ENCODE measurements around the gene MRPL22. TPM values are rescaled to one million over a fixed set of nuclear protein-coding genes. Genes with fewer than 3 reads are reported as not detected.

Gene MRPL22
- polyA plus RNA-seq, 1 donor (not counting 4 experiments of a cell fraction or from before 2014, with no cell fraction given): 76.9 TPM

- Histone ChIP-seq H3K79me2 (ENCODE audit: control insufficient read depth, insufficient read depth, low read length) (no peaks in the 10 kb centered on the region), H3K4me3 (ENCODE audit: control insufficient read depth in 2 of 3, extremely low read depth in 1 of 3, insufficient read depth in 2 of 3, low read depth in 1 of 3, low read length in 3 of 3) (no peak overlapping the region), H3K27me3 (ENCODE audit: control insufficient read depth, extremely low read depth, insufficient read depth, low read length) (no peaks in the 10 kb centered on the region), H3K4me1 (ENCODE audit: control insufficient read depth, extremely low read depth, insufficient read depth, low read length) (no peaks in the 10 kb centered on the region), H3K9ac (ENCODE audit: control insufficient read depth, extremely low read depth, insufficient read depth, low read length) (no peak overlapping the region), H3K27ac (ENCODE audit: control insufficient read depth, insufficient read depth, low read length) (no peak overlapping the region), H3K4me2 (ENCODE audit: control insufficient read depth, extremely low read depth, insufficient read depth, low read depth, low read length) (no peak overlapping the region), H3K9me3 (ENCODE audit: control insufficient read depth, low read depth, low read length) (no peaks in the 10 kb centered on the region), H2AFZ (ENCODE audit: control insufficient read depth, low read length) (no peak overlapping the region), H3K36me3 (ENCODE audit: control insufficient read depth in 2 of 2, extremely low read depth in 1 of 2, insufficient read depth in 2 of 2, low read length in 2 of 2) (peaks cover 27 to 33% of the 10 kb centered on the region in 2 experiments), H4K20me1 (ENCODE audit: control insufficient read depth, extremely low read depth, insufficient read depth, low read length) (no peaks in the 10 kb centered on the region), H3K9me1 (ENCODE audit: control insufficient read depth, extremely low read depth, insufficient read depth, low read length) (no peaks in the 10 kb centered on the region)
- FAIRE-seq (no peak), DNase-seq (ENCODE audit: low read depth, low spot score) (no peak)
- dilution Hi-C loops (cut with MboI; ENCODE audit: extremely low pct_ligation_motif_present, low sequenced_read_pairs): no loop called here
- TF ChIP-seq CTCF (optimal IDR thresholded peaks at IDR 0.05 in 1 of 3, IDR thresholded peaks at IDR 0.05 in 1 of 3, conservative IDR thresholded peaks at IDR 0.05 in 1 of 3; ENCODE audit: extremely low read depth in 1 of 3, insufficient read depth in 2 of 3, low read length in 3 of 3): no peak
- TF ChIP-seq EZH2 (IDR thresholded peaks at IDR 0.05; ENCODE audit: low read length): no peak
These were observed 44.2 kb upstream of the MRPL22 start for GRCh38 chr5:154896562-154897165.

GRCh38 chr5:154898210-154898609, 42.7 kb upstream of the MRPL22 start:
- no peaks in the 10 kb centered on the region for H3K9me1 ChIP-seq (ENCODE audit: control insufficient read depth, extremely low read depth, insufficient read depth, low read length)
- TF ChIP-seq EZH2 (IDR thresholded peaks at IDR 0.05; ENCODE audit: low read length) (no peak), CTCF (optimal IDR thresholded peaks at IDR 0.05 in 1 of 3, IDR thresholded peaks at IDR 0.05 in 1 of 3, conservative IDR thresholded peaks at IDR 0.05 in 1 of 3; ENCODE audit: extremely low read depth in 1 of 3, insufficient read depth in 2 of 3, low read length in 3 of 3) (no peak)
- H3K4me2 ChIP-seq (ENCODE audit: control insufficient read depth, extremely low read depth, insufficient read depth, low read depth, low read length): no peak overlapping the region
- H3K79me2 ChIP-seq (ENCODE audit: control insufficient read depth, insufficient read depth, low read length): no peaks in the 10 kb centered on the region
- no peaks in the 10 kb centered on the region for H3K9me3 ChIP-seq (ENCODE audit: control insufficient read depth, low read depth, low read length)
- H3K27me3 ChIP-seq (ENCODE audit: control insufficient read depth, extremely low read depth, insufficient read depth, low read length): no peaks in the 10 kb centered on the region
- no peak overlapping the region for H3K4me3 ChIP-seq (ENCODE audit: control insufficient read depth in 2 of 3, extremely low read depth in 1 of 3, insufficient read depth in 2 of 3, low read depth in 1 of 3, low read length in 3 of 3)
- H3K36me3 ChIP-seq (ENCODE audit: control insufficient read depth in 2 of 2, extremely low read depth in 1 of 2, insufficient read depth in 2 of 2, low read length in 2 of 2): peaks cover 25 to 31% of the 10 kb centered on the region in 2 experiments
- no peak overlapping the region for H2AFZ ChIP-seq (ENCODE audit: control insufficient read depth, low read length)
- H4K20me1 ChIP-seq (ENCODE audit: control insufficient read depth, extremely low read depth, insufficient read depth, low read length): no peaks in the 10 kb centered on the region
- no peak overlapping the region for H3K27ac ChIP-seq (ENCODE audit: control insufficient read depth, insufficient read depth, low read length)
- DNase-seq (ENCODE audit: low read depth, low spot score) (no peak), FAIRE-seq (no peak)
- dilution Hi-C loops (cut with MboI; ENCODE audit: extremely low pct_ligation_motif_present, low sequenced_read_pairs): no loop called here
- no peak overlapping the region for H3K9ac ChIP-seq (ENCODE audit: control insufficient read depth, extremely low read depth, insufficient read depth, low read length)
- H3K4me1 ChIP-seq (ENCODE audit: control insufficient read depth, extremely low read depth, insufficient read depth, low read length): no peaks in the 10 kb centered on the region

Data from keratinocyte (primary cell).